Uterus (tissue), 4 donors: ENCODE data around the gene OR1N1. TPM values are rescaled to one million over a fixed set of nuclear protein-coding genes. Genes with fewer than 3 reads are reported as not detected.

Source experiments
- DNase-seq, 2 donors: peaks; one replicate each; pipeline ENCODE4 v3.0.0-alpha.2; 2019 to 2020
- H3K27ac ChIP-seq, 2 donors: fragments of 200-600 bp; sonication (generic); 1 replicate in 1 of 2; 2 replicates in 1 of 2; pipeline ENCODE4 v1.5.1; 2016 to 2018
- H3K27me3 ChIP-seq, 2 donors: fragments of 200-600 bp; sonication (generic); one replicate each; pipeline ENCODE4 v1.5.1; 2018 to 2019; ENCODE audit warnings: control low read depth in 1 of 2
- H3K36me3 ChIP-seq, 2 donors: fragments of 200-600 bp; sonication (generic); one replicate each; pipeline ENCODE4 v1.5.1; 2019; ENCODE audit warnings: control low read depth in 1 of 2
- H3K4me1 ChIP-seq, 2 donors: fragments of 200-600 bp; sonication (generic); one replicate each; pipeline ENCODE4 v1.5.1; 2018 to 2019; ENCODE audit warnings: control low read depth in 1 of 2
- H3K4me3 ChIP-seq, 2 donors: fragments of 200-600 bp; sonication (generic); 1 replicate in 1 of 2; 2 replicates in 1 of 2; pipeline ENCODE4 v1.5.1; 2018 to 2019; ENCODE audit warnings: mild to moderate bottlenecking in 1 of 2
- H3K9me3 ChIP-seq, 2 donors: fragments of 200-600 bp; sonication (generic); one replicate each; pipeline ENCODE4 v1.5.1; 2019; ENCODE audit warnings: control low read depth in 1 of 2
- POLR2A ChIP-seq, 2 donors: fragments of 450-650 bp; IDR thresholded peaks; one replicate each; pipeline ENCODE4 v1.6.1; 2016; ENCODE audit warnings: antibody characterized with exemption in 2 of 2, mild to moderate bottlenecking in 1 of 2, moderate library complexity in 1 of 2
- intact Hi-C: fragments of 100-400 bp; cut with DNase I; formaldehyde crosslinking; loops from one replicate; pipeline ENCODE4 v1.15.1; 2023; ENCODE audit warnings: low total_unique reads
- total RNA-seq, 4 donors: library from RNA; depleted of rRNA in 3 of 4; stranded (reverse); fragments of >200 nt in 3 of 4; gene quantifications; one replicate each; pipeline versions ENCODE4 v1.1.0 to v1.2.4, GENCODE V29; 2014 to 2023
- TF ChIP-seq, protein P1 (sequence below), 4 experiments: fragments of 200-600 bp in 2 of 4; fragments of 450-650 bp in 2 of 4; sonication (generic) in 2 of 4; IDR thresholded peaks; one replicate each; pipeline ENCODE4 v1.5.1; 2016 to 2019; ENCODE audit warnings: antibody characterized with exemption in 4 of 4, mild to moderate bottlenecking in 2 of 4, moderate library complexity in 1 of 4
- donor health status: DM: yes; HTN: yes; CAD: no.

OR1N1 gene
- total RNA-seq, 4 donors from 2014 or later = not detected

DNA sequence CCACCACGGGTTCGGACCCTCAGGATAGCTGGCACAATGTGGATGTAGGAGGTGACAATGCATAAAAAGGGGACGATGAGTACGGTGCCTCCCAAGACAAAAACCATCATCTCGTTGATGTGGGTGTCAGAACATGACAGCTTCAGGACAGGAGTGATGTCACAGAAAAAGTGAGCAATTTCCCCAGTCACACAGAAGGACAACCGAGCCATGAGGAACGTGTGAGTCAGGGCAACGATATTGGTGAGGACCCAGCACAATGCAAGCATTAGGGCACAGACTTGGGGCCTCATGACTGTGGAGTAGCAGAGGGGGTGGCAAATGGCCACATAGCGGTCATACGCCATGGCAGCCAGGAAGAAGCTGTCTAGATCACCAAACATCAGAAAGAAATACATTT is 491 bp downstream of the OR1N1 start:
- no peak for DNase-seq
- no peaks in the 10 kb centered on the region for H3K27me3 ChIP-seq
- intact Hi-C loops = no loop called here
- no peak for TF ChIP-seq POLR2A (IDR thresholded peaks at IDR 0.05)
- TF ChIP-seq, protein P1, sequence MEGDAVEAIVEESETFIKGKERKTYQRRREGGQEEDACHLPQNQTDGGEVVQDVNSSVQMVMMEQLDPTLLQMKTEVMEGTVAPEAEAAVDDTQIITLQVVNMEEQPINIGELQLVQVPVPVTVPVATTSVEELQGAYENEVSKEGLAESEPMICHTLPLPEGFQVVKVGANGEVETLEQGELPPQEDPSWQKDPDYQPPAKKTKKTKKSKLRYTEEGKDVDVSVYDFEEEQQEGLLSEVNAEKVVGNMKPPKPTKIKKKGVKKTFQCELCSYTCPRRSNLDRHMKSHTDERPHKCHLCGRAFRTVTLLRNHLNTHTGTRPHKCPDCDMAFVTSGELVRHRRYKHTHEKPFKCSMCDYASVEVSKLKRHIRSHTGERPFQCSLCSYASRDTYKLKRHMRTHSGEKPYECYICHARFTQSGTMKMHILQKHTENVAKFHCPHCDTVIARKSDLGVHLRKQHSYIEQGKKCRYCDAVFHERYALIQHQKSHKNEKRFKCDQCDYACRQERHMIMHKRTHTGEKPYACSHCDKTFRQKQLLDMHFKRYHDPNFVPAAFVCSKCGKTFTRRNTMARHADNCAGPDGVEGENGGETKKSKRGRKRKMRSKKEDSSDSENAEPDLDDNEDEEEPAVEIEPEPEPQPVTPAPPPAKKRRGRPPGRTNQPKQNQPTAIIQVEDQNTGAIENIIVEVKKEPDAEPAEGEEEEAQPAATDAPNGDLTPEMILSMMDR (IDR thresholded peaks at IDR 0.05) = no peak
- H3K4me1 ChIP-seq = no peaks in the 10 kb centered on the region
- no peak overlapping the region for H3K4me3 ChIP-seq
- H3K9me3 ChIP-seq = no peaks in the 10 kb centered on the region
- no peaks in the 10 kb centered on the region for H3K36me3 ChIP-seq
- H3K27ac ChIP-seq = no peak overlapping the region

DNA sequence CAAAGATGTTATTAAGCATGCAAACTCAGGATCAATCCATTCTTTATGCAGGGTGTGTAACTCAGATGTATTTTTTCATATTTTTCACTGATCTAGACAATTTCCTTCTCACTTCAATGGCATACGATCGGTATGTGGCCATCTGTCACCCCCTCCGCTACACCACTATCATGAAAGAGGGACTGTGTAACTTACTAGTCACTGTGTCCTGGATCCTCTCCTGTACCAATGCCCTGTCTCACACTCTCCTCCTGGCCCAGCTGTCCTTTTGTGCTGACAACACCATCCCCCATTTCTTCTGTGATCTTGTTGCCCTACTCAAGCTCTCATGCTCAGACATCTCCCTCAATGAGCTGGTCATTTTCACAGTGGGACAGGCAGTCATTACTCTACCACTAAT is 7.7 kb downstream of the OR1N1 start:
- Histone ChIP-seq H3K27me3 (no peaks in the 10 kb centered on the region), H3K9me3 (no peaks in the 10 kb centered on the region), H3K4me3 (no peak overlapping the region), H3K4me1 (no peaks in the 10 kb centered on the region), H3K36me3 (no peaks in the 10 kb centered on the region), H3K27ac (no peak overlapping the region)
- intact Hi-C loops = no loop called here
- DNase-seq = no peak
- TF ChIP-seq, protein P1 (IDR thresholded peaks at IDR 0.05) = no peak
- TF ChIP-seq POLR2A (IDR thresholded peaks at IDR 0.05) = no peak

DNA sequence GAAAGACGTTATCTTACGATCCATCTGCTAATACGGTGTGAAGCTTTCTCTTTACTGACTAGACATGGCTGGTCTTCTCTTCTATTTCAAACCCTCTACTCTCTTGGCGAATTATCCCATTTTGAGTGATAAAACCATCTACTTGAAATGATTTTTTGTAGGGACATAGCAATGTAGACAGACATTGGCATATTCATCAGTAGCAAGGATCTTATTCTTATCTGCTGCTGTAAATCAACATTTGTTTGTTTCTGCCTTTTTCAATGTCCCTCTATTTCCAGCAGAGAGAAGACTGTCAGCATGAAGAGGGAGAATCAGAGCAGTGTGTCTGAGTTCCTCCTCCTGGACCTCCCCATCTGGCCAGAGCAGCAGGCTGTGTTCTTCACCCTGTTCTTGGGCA is 8.3 kb downstream of the OR1N1 start, which contains the start of gene OR1J4:
Gene OR1J4, plus strand, starts transcription at position 301 of the 400 bp plus-strand sequence. Its CDS starts 0 bp downstream, at position 301.
- Histone ChIP-seq H3K27ac (no peak within 1 kb of the TSS), H3K4me3 (no peak within 1 kb of the TSS), H3K27me3 (no peaks in the 10 kb centered on the region), H3K36me3 (no peaks in the 10 kb centered on the region), H3K4me1 (no peaks in the 10 kb centered on the region), H3K9me3 (no peaks in the 10 kb centered on the region)
- TF ChIP-seq, protein P1 (IDR thresholded peaks at IDR 0.05) = no peak
- TF ChIP-seq POLR2A (IDR thresholded peaks at IDR 0.05) = no peak
- no peak for DNase-seq
- intact Hi-C loops = no loop called here

DNA sequence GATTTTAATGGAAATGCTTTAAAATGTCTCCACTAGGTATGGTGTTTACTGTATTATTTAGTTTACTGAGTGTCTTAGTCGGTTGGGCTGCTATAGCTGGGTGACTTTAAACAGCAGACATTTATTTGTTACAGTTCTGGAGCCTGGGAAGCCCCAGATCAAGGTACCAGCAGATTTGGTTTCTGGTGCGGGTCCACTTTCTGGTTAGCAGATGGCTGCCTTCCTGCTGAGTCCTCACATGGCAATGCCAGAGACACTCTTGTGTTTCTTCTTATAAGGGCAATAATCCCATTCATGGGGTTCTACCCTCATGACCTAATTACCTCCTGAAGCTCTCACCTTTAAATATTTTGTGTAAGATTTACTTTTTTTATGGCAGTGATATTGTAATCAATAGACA is 8.9 kb downstream of the OR1N1 start:
- H3K4me1 ChIP-seq = no peaks in the 10 kb centered on the region
- TF ChIP-seq POLR2A (IDR thresholded peaks at IDR 0.05) = no peak
- TF ChIP-seq, protein P1 (IDR thresholded peaks at IDR 0.05) = no peak

DNA sequence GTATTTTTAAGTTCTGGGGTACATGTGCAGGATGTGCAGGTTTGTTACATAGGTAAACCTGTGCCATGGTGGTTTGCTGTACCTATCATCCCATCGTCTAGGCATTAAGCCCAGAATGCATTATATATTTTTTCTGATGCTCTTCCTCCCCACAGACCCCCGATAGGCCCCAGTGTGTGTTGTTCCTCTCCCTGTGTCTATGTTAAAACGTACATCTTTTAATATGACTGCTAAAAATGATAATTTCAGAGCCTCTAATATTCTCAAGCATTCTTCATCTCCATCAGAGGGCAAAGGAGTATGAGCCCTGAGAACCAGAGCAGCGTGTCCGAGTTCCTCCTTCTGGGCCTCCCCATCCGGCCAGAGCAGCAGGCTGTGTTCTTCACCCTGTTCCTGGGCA is 16.6 kb downstream of the OR1N1 start, which contains the start of gene OR1J2:
Gene OR1J2, plus strand, starts transcription at position 301 of the 400 bp plus-strand sequence. Its CDS starts 0 bp downstream, at position 301.
- intact Hi-C loops = no loop called here
- no peak within 1 kb of the TSS for H3K4me3 ChIP-seq
- no peak for DNase-seq

More for the DNA sequence above, 8.9 kb downstream of the OR1N1 start:
- Histone ChIP-seq H3K36me3 (no peaks in the 10 kb centered on the region), H3K9me3 (no peaks in the 10 kb centered on the region), H3K27me3 (no peaks in the 10 kb centered on the region), H3K4me3 (no peak overlapping the region), H3K27ac (no peak overlapping the region)
- intact Hi-C loops = no loop called here
- DNase-seq = no peak

More for the DNA sequence above, 16.6 kb downstream of the OR1N1 start, which contains the start of gene OR1J2:
- no peaks in the 10 kb centered on the region for H3K4me1 ChIP-seq
- H3K27me3 ChIP-seq = no peaks in the 10 kb centered on the region
- H3K36me3 ChIP-seq = no peaks in the 10 kb centered on the region
- TF ChIP-seq, protein P1 (IDR thresholded peaks at IDR 0.05) = no peak
- TF ChIP-seq POLR2A (IDR thresholded peaks at IDR 0.05) = no peak
- H3K27ac ChIP-seq = no peak within 1 kb of the TSS
- no peaks in the 10 kb centered on the region for H3K9me3 ChIP-seq
